NCI-H187 treated with DMSO at 0.1 percent for 48 hours (cell line): ENCODE measurements around the gene WDR70.
"Not testable (repeated sequence)": the region's sequence is repeated elsewhere in the genome, so short reads cannot be mapped to it uniquely, and the experiment has no call there.

Experiments
- DNase-seq: peaks from one replicate; lab custom pipeline; 2025; lab: John Stamatoyannopoulos, UW

Gene WDR70

DNA sequence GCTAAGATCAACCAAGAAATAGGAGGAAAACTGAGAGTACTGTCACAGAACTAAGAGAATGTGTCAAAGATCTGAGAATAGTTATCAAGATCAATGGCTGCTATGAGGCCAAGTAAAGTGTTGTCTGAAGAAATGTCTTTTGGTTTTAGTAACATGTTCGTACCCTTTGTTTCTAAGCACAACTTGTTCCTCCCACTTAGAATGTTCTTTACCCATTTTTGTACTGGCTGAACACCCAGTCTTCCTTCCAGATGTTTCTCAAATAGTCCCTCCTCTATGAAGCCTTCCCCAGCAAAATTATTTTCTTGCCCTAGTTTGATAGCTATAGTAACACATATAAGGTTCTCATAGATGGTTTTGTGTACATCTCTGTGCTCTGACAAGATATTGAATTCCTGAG lies 191.5 kb downstream of the WDR70 start:
- DNase-seq, result no peak

DNA sequence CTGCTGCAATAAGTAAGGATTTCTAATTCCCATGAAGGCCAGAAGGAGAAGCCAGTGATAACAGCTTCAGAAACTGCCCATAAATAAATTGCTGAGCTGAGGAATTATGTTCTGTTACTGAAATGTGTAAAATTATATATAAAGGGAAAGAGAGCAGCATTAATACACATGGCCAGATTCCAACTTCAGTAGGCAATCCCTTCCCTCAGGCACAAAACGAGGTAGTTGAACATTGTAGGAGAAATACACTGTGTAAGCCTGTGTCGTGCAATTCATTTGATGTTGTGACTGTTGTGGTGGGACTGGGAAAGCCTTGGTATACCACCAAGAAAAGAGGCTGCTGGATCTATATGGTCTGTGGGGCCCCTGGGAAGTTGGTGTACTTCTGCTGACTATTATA lies 192.9 kb downstream of the WDR70 start:
- no peak for DNase-seq

DNA sequence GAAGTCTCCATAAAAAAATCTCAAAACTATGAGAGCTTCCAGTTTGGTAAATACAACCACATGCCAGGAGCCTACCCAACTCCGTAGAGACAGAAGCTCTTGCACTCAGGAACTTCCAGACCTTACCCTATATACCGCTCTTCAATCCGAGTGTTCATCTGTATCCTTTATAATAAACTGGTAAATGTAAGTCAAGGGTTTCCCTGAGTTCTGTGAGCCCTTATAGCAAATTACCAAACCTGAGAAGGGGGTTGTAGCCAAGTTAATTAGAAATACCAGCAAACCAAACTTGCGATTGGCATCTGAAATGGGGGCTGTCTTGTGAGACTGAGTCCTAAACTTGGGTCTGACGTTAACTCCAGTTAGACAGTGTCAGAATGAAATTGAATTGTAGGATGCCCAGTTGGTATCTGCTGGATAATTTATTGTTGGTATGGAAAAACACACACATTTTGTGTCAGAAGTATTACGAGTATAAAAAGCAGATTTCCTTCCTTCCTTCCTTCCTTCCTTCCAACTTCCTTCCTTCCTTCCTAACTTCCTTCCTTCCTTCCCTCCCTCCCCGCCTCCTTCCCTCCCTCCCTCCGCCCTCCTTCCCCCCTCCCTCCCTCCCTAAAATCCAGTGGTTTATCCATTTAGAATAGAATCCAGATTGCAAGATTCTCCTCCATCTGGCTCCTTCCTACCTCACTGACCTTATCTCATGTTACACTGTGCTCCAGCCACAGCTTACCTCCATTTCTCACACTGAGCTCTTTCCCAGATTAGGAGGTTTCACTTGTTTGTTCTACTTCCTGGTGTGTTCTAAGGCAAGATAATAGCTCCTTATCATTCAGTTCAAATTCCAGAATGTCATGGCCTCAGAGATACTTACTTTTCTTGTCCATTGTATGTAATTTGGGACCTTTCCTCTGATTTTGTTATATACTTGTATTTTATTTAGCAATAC lies 196.7 kb downstream of the WDR70 start:
- DNase-seq, result no peak

DNA sequence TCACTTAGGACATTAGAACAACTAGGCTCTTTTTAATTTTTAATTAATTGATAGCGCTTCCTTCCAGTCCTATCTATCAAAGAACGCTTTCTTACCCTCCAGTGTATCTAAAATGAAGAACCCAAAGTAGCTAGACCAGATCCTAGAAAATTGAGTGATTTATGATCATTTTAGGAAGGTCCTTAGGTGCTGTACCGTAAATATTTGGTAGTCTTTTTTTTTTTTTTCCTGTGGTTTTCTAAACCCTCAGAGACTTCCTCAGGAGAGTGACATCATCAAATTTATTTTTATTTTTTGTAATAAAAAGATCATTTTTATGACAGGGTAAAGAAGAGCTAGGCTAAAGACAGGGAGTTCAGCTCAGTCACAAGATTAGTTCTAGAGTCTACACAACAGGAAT lies 197.4 kb downstream of the WDR70 start:
- no peak for DNase-seq

DNA sequence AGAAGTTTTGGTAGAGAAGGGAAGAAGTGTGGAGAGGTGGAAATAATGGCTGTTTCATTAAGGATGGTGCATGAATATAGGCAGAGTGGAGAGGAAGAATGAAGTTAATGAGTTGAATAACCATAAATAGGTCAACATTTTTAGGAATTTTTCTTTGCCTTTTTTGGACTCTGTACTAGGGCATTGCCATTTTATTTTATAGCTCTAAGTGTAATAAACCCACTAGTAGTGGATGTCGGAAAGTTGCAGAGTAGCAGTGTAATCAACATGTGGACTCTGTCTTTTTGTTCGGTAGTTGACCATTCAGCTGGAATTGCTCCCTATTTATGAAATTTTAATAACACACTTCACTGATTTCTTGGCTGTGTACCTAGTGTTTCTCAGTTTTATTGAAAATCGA lies 199.1 kb downstream of the WDR70 start:
- DNase-seq, result no peak

DNA sequence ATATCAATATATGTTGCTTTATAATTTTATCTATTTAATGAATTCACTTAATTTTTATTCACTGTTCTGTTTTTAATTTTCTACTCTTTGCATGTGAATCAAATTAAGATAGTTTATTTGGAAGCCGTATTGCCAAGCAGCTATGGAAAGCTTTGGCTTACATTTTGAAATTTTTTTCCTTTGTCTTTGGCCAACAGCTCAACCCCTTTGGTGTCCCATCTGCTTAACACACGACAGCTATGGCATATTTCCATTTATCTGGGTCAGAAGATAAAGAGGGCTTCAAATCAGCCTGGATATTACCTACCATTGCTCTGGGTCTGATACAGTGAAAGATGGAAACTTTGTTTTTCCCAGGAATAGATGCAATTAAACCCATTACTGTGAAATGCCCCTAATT lies 201.0 kb downstream of the WDR70 start:
- no peak for DNase-seq

DNA sequence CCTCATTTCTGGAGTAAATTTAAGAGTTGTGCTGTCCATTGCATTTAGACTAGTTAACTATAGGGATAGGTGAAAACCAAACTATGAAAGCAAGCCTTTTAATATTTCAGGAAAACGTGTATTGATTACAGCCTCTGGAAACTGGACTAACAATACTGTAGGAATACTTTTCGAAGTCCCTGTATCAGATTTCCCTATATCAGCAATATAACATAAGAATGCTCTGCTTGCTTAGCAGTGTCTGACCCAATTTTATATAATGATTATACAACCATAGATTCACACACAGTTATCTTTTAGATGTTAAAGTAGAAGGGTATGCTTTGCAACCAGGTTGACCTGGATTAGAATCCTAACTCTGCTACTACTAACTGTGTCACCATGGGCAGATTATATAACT lies 203.1 kb downstream of the WDR70 start:
- no peak for DNase-seq

DNA sequence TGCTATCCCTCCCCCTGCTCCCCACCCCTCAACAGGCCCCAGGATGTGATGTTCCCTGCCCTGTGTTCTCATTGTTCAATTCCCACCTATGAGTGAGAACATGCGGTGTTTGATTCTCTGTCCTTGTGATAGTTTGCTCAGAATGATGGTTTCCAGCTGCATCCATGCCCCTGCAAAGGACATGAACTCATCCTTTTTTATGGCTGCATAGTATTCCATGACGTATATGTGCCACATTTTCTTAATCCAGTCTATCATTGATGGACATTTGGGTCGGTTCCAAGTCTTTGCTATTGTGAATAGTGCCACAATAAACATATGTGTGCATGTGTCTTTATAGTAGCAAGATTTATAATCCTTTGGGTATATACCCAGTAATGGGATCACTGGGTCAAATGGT lies 214.2 kb downstream of the WDR70 start:
- not testable (repeated sequence) for DNase-seq

DNA sequence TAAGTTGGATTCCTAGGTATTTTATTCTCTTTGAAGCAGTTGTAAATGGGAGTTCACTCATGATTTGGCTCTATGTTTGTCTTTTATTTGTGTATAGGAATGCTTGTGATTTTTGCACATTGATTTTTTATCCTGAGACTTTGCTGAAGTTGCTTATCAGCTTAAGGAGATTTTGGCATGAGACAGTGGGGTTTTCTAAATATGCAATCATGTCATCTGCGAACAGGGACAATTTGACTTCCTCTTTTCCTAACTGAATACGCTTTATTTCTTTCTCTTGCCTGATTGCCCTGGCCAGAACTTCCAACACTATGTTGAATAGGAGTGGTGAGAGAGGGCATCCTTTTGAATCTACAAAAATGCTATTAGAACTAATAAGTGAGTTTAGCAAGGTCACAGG lies 215.7 kb downstream of the WDR70 start:
- DNase-seq, result not testable (repeated sequence)

DNA sequence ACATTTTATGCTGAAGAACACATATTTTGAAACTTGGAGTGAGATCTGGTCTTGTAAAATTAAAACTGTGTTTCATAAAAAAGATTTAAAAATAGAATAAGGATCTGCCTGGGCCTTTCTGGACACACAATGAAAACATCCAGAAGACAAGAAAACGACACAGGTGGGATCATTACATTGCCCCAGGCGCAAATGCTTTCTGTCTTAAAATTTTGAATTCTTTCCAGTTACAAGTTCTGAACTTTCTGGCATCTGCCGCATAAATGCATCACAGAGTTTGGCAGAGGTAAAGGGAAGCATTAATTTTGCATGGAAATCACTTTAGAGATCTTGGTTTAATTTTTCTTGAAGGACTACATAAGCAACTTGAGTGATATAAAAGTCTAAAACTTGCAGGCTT lies 219.6 kb downstream of the WDR70 start:
- DNase-seq, result no peak

DNA sequence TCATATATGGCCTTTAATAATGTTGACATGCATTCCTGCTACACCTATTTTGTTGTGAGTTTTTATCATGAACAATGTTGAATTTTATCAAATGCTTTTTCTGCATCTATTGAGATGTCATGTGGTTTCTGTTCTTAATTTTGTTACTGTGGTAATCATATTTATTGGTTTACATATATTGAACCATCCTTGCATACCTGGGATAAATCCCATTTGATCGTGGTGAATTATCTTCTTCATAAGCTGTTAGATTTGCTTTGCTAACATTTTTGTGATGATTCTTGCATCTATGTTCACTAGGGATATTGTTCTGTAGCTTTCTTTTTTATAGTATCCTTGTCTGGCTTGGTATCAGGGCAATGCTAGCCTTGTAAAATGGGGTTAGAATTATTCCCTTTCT lies 222.0 kb downstream of the WDR70 start:
- no peak for DNase-seq

DNA sequence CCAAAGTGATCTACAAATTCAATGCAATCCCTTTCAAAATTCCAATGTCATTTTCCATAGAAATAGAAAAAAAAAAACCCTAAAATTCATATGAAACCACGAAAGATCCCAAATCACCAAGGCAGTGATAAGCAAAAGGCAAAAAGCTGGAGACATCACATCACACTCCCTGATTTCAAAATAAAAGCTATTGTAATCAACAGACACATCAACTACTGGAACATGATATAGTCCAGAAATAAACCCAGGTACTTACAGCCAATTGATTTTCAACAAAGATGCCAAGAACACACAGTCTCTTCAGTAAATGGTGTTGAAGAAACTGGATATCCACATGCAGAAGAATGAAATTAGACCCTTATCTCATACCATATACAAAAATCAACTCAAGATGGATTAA lies 224.0 kb downstream of the WDR70 start:
- DNase-seq, result no peak

DNA sequence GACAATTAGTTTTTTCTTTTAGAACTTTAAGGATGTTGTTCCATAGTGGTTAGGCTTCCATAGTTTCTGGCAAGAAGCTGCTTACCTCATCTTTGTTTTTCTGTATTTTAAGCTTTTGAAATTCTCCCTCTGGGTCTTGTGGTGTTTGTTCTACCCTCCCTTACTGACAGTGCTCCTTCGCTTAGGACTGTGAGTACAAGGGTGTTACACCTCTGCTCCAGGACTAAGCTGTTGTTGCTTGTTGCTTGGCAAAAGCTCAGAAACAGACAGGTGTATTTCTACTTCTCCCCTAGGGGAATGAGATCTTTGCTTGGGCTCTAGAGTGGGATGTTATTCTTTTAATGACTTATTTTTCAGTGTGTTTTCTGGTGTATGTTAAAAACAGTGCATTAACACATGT lies 225.2 kb downstream of the WDR70 start:
- no peak for DNase-seq

DNA sequence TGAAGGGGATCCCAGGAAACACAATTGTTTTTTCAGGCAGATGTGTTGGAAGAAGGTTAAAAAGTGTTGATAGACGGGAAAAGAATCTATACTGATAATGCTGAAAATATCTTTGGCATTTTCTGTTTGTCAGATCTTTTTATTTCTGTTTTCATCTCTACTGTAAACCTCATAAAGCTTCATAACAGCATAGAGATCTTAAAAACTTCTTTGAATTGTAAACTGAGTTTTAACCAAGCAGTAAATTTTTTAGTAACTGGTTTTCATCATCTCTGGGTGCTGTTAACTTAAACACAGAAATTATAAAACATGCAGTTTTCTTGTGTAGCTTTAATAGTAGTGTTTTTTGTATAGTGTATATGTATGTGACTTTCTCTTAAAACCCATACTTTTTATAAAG lies 227.0 kb downstream of the WDR70 start:
- no peak for DNase-seq

DNA sequence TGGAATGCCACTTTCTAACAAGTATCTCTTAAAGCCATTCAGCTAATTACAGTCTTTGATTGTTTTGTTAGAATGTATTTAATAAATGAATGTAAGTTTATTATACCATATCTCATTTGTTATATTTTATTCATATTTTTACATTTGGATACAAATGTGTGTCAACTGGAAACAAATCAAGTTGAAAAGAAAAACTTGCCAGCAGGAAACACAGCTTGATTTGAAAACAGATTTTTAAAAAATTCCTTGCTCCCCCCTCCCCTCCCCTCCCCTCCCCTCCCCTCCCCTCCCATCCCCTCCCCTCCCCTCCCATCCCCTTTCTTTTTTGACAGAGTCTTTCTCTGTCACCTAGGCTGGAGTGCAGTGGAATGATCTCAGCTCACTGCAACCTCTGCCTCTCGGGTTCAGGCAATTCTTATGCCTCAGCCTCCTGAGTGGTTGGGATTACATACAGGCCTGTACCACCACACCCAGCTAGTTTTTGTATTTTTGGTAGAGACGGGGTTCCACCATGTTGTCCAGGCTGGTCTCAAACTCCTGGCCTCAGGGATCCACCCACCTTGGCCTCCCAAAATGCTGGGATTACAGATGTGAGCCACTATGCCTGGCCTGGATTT lies 227.6 kb downstream of the WDR70 start:
- DNase-seq, result no peak

DNA sequence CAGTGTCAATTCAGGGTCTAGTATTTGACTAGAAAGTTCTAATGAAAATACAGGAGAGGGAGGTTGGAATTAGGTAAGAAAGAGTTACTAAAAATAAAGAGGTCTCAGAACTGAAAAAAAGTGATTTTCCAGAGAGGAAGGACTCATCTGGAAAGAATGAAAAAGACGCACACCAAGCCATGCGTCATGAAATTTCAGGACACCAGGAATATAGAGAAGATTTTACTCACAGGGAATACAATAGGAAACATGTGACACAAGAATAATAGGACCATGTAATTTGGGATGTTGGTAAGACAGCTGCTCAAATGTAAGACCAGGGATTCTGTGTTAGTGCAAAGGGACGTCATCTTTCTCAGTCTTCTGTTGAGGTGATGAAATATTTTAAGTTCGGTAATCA lies 236.1 kb downstream of the WDR70 start:
- DNase-seq, result no peak

DNA sequence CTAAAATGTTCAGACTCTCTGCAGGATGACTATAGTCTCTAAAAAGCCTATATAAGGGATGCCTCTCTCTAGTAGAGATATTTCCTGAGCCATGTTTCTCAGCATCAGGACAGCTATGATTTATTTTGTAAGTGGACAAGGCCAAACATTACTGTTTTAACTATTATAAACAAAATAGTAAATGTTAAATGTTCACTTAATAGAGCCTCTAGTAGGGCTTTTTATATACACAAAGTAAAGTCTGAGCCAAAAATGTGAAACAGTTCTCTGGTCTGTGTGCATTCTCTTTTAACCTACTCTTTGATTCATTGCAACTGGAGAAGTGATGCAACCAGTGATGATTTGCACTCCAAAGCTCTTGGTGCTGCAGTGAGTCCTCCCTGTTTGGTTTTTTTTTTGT lies 240.2 kb downstream of the WDR70 start:
- DNase-seq, result no peak

DNA sequence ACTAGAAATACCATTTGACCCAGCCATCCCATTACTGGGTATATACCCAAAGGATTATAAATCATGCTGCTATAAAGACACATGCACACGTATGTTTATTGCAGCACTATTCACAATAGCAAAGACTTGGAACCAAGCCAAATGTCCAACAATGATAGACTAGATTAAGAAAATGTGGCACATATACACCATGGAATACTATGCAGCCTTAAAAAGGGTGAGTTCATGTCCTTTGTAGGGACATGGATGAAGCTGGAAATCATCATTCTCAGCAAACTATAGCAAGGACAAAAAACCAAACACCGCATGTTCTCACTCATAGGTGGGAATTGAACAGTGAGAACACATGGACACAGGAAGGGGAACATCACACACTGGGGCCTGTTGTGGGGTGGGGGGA lies 243.2 kb downstream of the WDR70 start:
- not testable (repeated sequence) for DNase-seq

DNA sequence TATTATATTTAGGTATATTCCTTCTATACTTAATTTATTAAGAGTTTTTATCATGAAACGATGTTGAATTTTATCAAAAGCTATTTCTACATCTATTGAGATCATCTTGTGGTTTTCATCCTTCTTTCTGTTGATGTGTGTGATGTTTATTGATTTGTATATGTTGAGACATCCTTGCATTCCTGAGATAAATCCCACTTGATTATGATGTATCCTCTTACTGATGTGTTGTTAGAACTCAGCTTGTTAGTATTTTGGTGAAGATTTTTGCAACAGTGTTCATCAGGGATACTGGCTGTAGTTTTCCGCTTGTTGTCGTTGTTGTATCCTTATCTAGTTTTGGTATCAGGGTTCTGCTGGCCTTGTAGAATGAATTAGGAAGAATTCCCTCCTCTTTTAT lies 247.1 kb downstream of the WDR70 start:
- DNase-seq, result no peak

DNA sequence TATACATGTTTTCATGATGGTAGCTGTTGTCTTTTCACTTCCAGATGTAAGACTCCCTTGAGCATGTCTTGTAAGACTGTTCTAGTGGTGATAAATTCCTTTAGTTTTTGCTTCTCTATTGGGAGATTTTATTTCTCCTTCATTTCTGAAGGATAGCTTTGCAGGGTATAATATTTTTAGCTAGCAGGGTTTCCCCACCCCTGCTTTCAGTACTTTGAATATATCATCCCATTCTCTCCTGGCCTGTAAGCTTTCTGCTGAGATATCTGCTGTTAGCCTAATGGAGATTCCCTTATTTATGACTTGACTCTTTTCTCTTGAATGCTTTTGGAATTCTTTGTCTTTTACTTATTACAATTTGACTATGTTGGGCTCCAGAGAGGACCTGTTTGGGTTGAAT lies 249.8 kb downstream of the WDR70 start:
- no peak for DNase-seq

DNA sequence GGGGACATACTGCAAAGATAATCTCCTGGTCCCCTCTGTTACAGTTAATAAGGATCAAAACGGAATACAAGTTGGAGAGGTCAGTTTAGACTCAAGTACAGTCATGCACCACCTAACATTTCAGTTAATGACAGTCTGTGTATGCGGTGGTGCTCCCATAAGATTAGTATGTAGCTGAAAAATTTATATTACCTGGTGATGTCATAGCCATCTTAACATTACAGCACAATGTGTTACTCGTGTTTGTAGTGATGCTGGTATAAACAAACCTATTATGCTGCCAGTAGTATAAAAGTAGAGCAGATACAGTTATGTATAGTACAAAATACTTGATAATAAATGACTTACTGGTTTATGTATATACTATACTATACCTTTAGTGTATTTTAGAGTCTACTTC lies 252.8 kb downstream of the WDR70 start:
- DNase-seq, result no peak

DNA sequence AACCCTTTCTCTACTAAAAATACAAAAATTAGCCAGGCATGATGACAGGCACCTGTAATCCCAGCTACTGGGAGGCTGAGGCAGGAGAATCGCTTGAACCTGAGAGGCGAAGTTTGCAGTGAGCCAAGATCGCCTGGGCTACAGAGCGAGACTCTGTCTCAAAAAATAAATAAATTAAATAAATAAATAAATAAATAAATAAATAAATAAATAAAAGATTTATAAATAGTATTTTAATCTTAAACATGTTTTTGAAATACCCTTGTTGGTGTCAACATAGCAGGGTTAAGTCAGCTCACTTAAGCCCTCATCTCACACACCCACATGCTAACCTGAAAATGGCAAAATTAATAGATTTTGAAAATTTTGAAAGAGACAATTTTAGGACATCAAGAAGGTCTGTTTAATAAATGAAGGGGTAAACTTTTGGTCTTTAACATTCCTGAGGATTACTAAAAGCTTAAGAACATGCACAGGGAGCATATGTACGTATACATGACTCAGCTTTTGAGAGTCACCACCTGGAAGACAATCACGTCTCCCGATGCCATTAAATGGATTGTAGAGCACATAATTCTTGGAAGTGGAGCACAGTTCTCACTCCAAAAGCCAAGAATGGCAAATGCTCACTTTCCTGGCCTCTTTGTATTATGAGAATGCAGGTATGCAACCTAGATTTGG lies 258.2 kb downstream of the WDR70 start:
- no peak for DNase-seq

DNA sequence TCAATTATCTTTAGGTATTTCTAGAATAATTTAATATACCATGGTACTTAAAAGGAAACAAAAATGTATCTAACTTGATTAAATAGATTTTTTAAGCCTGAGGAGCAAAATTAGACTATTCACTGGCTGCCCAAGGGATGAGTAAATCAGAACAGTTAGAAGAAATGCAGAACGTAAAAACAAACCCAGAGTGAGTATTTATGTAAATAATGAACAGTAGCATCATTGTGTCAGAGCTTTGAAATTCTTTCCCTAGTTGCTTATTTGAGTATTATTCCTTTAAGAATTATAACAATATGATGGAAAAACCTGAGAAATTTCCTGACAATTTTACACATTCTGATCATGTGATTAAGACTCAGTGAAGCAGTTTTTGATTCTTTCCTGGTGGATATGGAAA lies 259.8 kb downstream of the WDR70 start:
- no peak for DNase-seq
